Measurements from ENCODE around the gene SORCS2.

The SORCS2 gene

GRCh38 chr4:7715271-7716009 is 523.1 kb downstream of the SORCS2 start:
- H3K4me3 ChIP-seq (ENCODE audit: low read depth, low read length): no peak overlapping the region
- no peak for TF ChIP-seq CTCF (conservative IDR thresholded peaks at IDR 0.05; ENCODE audit: low read depth, low read length)
- no peak for DNase-seq (ENCODE audit: low read depth)

GRCh38 chr4:7716010-7716721 is 523.8 kb downstream of the SORCS2 start:
- H3K4me3 ChIP-seq (ENCODE audit: low read depth, low read length): no peak overlapping the region
- TF ChIP-seq CTCF (conservative IDR thresholded peaks at IDR 0.05; ENCODE audit: low read depth, low read length): no peak
- no peak for DNase-seq (ENCODE audit: low read depth)

- TF ChIP-seq CTCF (conservative IDR thresholded peaks at IDR 0.05; ENCODE audit: low read depth, low read length): no peak
- H3K4me3 ChIP-seq (ENCODE audit: low read depth, low read length): no peak overlapping the region
- no peak for DNase-seq (ENCODE audit: low read depth)
Measured at GRCh38 chr4:7717161-7717560, 524.8 kb downstream of the SORCS2 start.

GRCh38 chr4:7717946-7718490 is 525.7 kb downstream of the SORCS2 start:
- no peak for TF ChIP-seq CTCF (conservative IDR thresholded peaks at IDR 0.05; ENCODE audit: low read depth, low read length)
- no peak for DNase-seq (ENCODE audit: low read depth)
- no peak overlapping the region for H3K4me3 ChIP-seq (ENCODE audit: low read depth, low read length)

- no peak overlapping the region for H3K4me3 ChIP-seq (ENCODE audit: low read depth, low read length)
- peak; percentile 85 for TF ChIP-seq CTCF (conservative IDR thresholded peaks at IDR 0.05; ENCODE audit: low read depth, low read length)
- DNase-seq (ENCODE audit: low read depth): peak; percentile 49
Measured at GRCh38 chr4:7719354-7720174, 527.2 kb downstream of the SORCS2 start.

- no peak overlapping the region for H3K4me3 ChIP-seq (ENCODE audit: low read depth, low read length)
- DNase-seq (ENCODE audit: low read depth): peak; percentile 47
- peak; percentile 57 for TF ChIP-seq CTCF (conservative IDR thresholded peaks at IDR 0.05; ENCODE audit: low read depth, low read length)
Measured at GRCh38 chr4:7721984-7722551, 529.7 kb downstream of the SORCS2 start.

Data from choroid plexus epithelial cell (primary cell).